Fibroblast of pulmonary artery (primary cell): Measurements from ENCODE around the gene AP1M1.

ENCODE experiments used
- DNase-seq: peaks from one replicate; pipeline ENCODE4 v3.0.0-alpha.2; 2010; ENCODE audit warnings: low read depth
- H3K4me3 ChIP-seq: replicated peaks from 2 replicates; pipeline ENCODE4 v1.5.1; 2011; ENCODE audit warnings: low read depth, mild to moderate bottlenecking, control low read depth, low read length, moderate library complexity
- CTCF ChIP-seq: IDR thresholded peaks from 2 replicates; pipeline ENCODE4 v1.5.1; 2011; ENCODE audit warnings: mild to moderate bottlenecking, control low read depth, low read length, inconsistent platforms; ENCODE audit errors: missing control alignments

Gene AP1M1

GRCh38 chr19:16193466-16193865, 4.2 kb upstream of the AP1M1 start:
- no peak for DNase-seq
- TF ChIP-seq CTCF: no peak
- H3K4me3 ChIP-seq: no peak overlapping the region

GRCh38 chr19:16197188-16197621, 506 bp upstream of the AP1M1 start:
- TF ChIP-seq CTCF: no peak
- H3K4me3 ChIP-seq: peak overlapping the region; percentile 98
- DNase-seq: peak; percentile 60

GRCh38 chr19:16198370-16198651, 600 bp downstream of the AP1M1 start:
- no peak for TF ChIP-seq CTCF
- peak overlapping the region; percentile 98 for H3K4me3 ChIP-seq
- no peak for DNase-seq

- no peak for TF ChIP-seq CTCF
- DNase-seq: no peak
- H3K4me3 ChIP-seq: peak overlapping the region; percentile 98
Observed at GRCh38 chr19:16199275-16199932, 1.7 kb downstream of the AP1M1 start.

GRCh38 chr19:16200038-16201010, 2.6 kb downstream of the AP1M1 start:
- DNase-seq: peak; percentile 76
- no peak overlapping the region for H3K4me3 ChIP-seq

GRCh38 chr19:16201011-16201391, 3.3 kb downstream of the AP1M1 start:
- no peak for DNase-seq
- no peak for TF ChIP-seq CTCF
- H3K4me3 ChIP-seq: no peak overlapping the region

More at GRCh38 chr19:16200038-16201010, 2.6 kb downstream of the AP1M1 start:
- peak; percentile 11 for TF ChIP-seq CTCF
